ENCODE measurements around the gene MMP15. TPM values are rescaled to one million over a fixed set of nuclear protein-coding genes. Genes with fewer than 3 reads are reported as not detected.

Gene MMP15
- total and polyA plus RNA-seq, 9 donors = 0.86 to 6.7 (median 2.6) TPM

- Histone ChIP-seq H3K36me3 (no peaks in the 10 kb centered on the region), H3K27me3 (no peaks in the 10 kb centered on the region), H3K4me1 (ENCODE audit: insufficient read depth) (peaks cover 11% of the 10 kb centered on the region), H3K4me3 (peak overlapping the region; percentile 56), H3K27ac (no peak overlapping the region), H3K9me3 (no peaks in the 10 kb centered on the region)
- WGBS, 3 donors = 0 to 2% (median 0%) methylated on average over 29 to 38 of the region's 38 CpGs
- DNase-seq = peak in 1 of 5 donors; percentile 32
- no peak for TF ChIP-seq POLR2A (IDR thresholded peaks at IDR 0.05)
- TF ChIP-seq, protein P1, sequence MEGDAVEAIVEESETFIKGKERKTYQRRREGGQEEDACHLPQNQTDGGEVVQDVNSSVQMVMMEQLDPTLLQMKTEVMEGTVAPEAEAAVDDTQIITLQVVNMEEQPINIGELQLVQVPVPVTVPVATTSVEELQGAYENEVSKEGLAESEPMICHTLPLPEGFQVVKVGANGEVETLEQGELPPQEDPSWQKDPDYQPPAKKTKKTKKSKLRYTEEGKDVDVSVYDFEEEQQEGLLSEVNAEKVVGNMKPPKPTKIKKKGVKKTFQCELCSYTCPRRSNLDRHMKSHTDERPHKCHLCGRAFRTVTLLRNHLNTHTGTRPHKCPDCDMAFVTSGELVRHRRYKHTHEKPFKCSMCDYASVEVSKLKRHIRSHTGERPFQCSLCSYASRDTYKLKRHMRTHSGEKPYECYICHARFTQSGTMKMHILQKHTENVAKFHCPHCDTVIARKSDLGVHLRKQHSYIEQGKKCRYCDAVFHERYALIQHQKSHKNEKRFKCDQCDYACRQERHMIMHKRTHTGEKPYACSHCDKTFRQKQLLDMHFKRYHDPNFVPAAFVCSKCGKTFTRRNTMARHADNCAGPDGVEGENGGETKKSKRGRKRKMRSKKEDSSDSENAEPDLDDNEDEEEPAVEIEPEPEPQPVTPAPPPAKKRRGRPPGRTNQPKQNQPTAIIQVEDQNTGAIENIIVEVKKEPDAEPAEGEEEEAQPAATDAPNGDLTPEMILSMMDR (IDR thresholded peaks at IDR 0.05) = no peak
- no peak for TF ChIP-seq EP300 (IDR thresholded peaks at IDR 0.05)
- intact Hi-C loops (cut with DNase I) = loop anchor here (5.0 to 10.0 kb wide), 4 partner anchors 86 to 468 kb away; partner anchors contain the start of genes CSNK2A2 (in 2 of the 4) and CFAP20 (in 1 of the 4)
Observed at GRCh38 chr16:58026705-58027160, 1.2 kb downstream of the MMP15 start.

- no peak overlapping the region for H3K27ac ChIP-seq
- intact Hi-C loops (cut with DNase I) = loop anchor here (5.0 to 10.0 kb wide), 4 partner anchors 85 to 467 kb away; partner anchors contain the start of genes CSNK2A2 (in 2 of the 4) and CFAP20 (in 1 of the 4)
- WGBS, 3 donors = 5 to 6% (median 5%) methylated on average over 22 to 43 of the region's 43 CpGs
- H3K4me3 ChIP-seq = peak overlapping the region; percentile 56
- H3K4me1 ChIP-seq (ENCODE audit: insufficient read depth) = peaks cover 11% of the 10 kb centered on the region
- no peaks in the 10 kb centered on the region for H3K27me3 ChIP-seq
- no peaks in the 10 kb centered on the region for H3K36me3 ChIP-seq
- H3K9me3 ChIP-seq = no peaks in the 10 kb centered on the region
- no peak for DNase-seq
- TF ChIP-seq, protein P1 (IDR thresholded peaks at IDR 0.05) = no peak
- no peak for TF ChIP-seq POLR2A (IDR thresholded peaks at IDR 0.05)
- no peak for TF ChIP-seq EP300 (IDR thresholded peaks at IDR 0.05)
Observed at GRCh38 chr16:58027161-58027915, 1.8 kb downstream of the MMP15 start.

- Histone ChIP-seq H3K9me3 (no peaks in the 10 kb centered on the region), H3K27me3 (no peaks in the 10 kb centered on the region), H3K27ac (no peak overlapping the region), H3K4me1 (ENCODE audit: insufficient read depth) (peaks cover 9% of the 10 kb centered on the region), H3K36me3 (no peaks in the 10 kb centered on the region), H3K4me3 (no peak overlapping the region)
- TF ChIP-seq EP300 (IDR thresholded peaks at IDR 0.05) = no peak
- no peak for TF ChIP-seq POLR2A (IDR thresholded peaks at IDR 0.05)
- TF ChIP-seq, protein P1 (IDR thresholded peaks at IDR 0.05) = no peak
- no peak for DNase-seq
- intact Hi-C loops (cut with DNase I) = loop anchor here (5.0 to 10.0 kb wide), 4 partner anchors 84 to 467 kb away; partner anchors contain the start of genes CSNK2A2 (in 2 of the 4) and CFAP20 (in 1 of the 4)
- 91 to 95% (median 93%) methylated on average over 8 of the region's 8 CpGs for WGBS, 3 donors
Observed at GRCh38 chr16:58027916-58028455, 2.4 kb downstream of the MMP15 start.

DNA sequence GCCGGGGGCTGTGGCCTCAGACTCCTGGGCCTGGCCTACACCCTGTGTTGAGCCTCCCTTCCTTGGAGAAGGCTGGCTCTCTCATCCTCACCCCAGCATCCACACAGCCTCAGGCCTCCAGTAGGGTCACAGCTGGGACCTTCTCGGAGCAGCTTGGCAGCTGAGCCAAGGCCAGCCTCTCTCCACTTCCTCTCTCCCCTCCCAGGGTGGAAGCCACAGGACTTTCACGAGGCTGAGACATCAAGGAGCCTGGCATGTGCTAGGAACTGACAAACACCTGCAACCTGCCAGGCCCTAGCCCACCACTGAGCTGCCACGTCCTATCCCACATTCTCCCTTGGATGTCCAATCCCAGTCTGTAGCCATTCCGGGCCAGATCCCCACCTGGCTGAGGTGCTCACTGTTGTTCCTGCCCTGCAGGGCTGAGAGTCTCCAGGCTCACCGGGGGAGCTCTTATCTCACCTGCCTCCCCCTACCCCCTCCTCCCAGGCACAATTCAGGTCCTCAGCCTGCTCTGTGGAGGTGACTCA is 3.1 kb downstream of the MMP15 start:
- intact Hi-C loops (cut with DNase I) = loop anchor here (5.0 to 10.0 kb wide), 4 partner anchors 84 to 466 kb away; partner anchors contain the start of genes CSNK2A2 (in 2 of the 4) and CFAP20 (in 1 of the 4)
- peaks cover 9% of the 10 kb centered on the region for H3K4me1 ChIP-seq (ENCODE audit: insufficient read depth)
- no peaks in the 10 kb centered on the region for H3K36me3 ChIP-seq

More for the DNA sequence above, 3.1 kb downstream of the MMP15 start:
- WGBS, 3 donors = 65 to 77% (median 73%) methylated on average over 6 of the region's 6 CpGs
- TF ChIP-seq, protein P1 (IDR thresholded peaks at IDR 0.05) = no peak
- no peak for TF ChIP-seq POLR2A (IDR thresholded peaks at IDR 0.05)
- TF ChIP-seq EP300 (IDR thresholded peaks at IDR 0.05) = no peak
- no peak for DNase-seq
- no peaks in the 10 kb centered on the region for H3K9me3 ChIP-seq
- H3K4me3 ChIP-seq = no peak overlapping the region
- no peaks in the 10 kb centered on the region for H3K27me3 ChIP-seq
- no peak overlapping the region for H3K27ac ChIP-seq
